ENCODE measurements around the gene CDH4.

CDH4 gene

DNA sequence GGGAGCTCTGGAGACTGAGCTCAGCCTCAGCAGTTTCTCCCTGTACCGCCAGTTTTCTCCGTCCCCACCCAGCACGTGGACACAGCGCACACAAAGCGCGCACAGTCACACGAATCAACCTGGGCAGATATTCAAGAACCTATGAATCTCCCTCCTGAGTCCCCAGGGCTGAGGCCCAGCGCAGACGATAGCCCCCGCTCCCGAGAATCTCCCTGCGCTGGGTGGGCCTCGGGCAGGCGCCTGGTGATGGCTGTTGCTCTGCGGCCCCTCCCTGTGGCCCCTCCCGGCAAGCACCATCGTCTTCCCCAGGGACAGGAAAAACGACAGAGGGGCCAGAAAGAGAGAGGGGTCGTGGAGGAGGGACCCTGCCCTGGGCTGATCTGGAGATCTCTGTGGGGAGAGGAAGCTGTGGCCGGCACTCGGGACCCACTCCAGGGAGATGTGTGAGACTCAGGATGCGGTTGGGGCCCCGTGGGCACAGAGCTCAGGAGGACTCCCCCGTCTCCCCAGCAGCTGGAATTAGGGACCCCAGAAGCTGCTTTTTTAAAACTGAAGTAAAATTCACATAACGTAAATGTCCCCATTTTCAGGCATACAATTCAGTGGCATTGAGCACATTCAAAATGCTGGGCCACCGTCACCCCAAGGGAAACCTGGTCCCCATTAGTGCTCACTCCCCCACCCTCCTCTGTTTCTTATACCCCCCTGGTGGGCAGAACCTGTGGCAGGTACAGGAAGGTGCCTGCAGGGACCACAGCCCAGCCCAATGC is 482.9 kb downstream of the CDH4 start:
- no peak for TF ChIP-seq CTCF (IDR thresholded peaks at IDR 0.05; ENCODE audit: control insufficient read depth, extremely low read depth, insufficient read depth)
- H3K4me3 ChIP-seq (ENCODE audit: low read depth, low read length) = no peak overlapping the region
- DNase-seq (ENCODE audit: low read depth) = no peak

DNA sequence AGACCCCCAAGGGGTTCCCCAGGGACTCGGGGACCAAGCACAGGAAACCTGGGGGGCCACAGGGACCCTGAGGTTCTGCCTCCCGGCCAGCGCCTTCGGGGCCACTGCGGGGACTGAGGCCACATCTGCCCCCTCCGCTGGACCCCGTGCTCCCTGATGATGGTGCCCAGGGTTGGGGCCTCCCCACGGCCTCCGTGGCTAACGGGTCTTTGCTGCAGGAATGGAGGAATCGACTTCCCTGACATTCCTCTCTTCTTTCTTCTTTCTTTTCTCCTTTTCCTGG is 483.4 kb downstream of the CDH4 start:
- no peak for DNase-seq (ENCODE audit: low read depth)
- H3K4me3 ChIP-seq (ENCODE audit: low read depth, low read length) = no peak overlapping the region
- TF ChIP-seq CTCF (IDR thresholded peaks at IDR 0.05; ENCODE audit: control insufficient read depth, extremely low read depth, insufficient read depth) = no peak

DNA sequence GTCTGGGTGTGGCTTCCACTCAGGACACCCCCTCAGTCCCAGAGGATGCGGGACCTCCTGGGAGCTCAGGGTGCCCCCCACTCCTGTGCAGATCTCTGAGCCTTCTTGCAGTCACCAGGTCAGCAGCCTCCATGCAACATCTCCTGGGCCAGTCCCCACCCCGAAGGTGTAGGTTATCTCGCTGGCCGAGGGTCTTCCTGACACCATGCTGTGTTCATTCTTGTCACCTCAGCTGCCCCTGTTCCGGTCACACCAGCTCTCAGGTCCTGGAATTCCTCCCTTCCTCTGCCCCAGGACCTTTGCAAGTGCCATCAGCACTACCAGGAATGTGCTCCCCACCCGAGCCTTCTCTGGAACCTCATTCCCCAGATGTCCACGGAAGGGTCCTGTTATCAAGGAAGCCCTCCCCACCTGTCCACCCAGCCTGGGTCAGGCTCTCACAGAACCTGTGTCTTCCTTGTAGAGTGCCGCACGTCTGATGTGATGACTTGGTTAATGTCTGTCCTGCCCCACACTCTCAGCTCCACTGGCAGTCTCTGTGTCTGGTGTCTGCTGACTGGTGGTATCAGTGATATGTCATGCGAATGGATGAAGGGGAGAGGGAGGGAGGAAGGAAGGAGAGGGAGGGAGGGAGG is 484.1 kb downstream of the CDH4 start:
- no peak for DNase-seq (ENCODE audit: low read depth)
- no peak for TF ChIP-seq CTCF (IDR thresholded peaks at IDR 0.05; ENCODE audit: control insufficient read depth, extremely low read depth, insufficient read depth)
- H3K4me3 ChIP-seq (ENCODE audit: low read depth, low read length) = no peak overlapping the region

GRCh38 chr20:61736751-61737310 is 484.8 kb downstream of the CDH4 start:
- DNase-seq (ENCODE audit: low read depth) = no peak
- TF ChIP-seq CTCF (IDR thresholded peaks at IDR 0.05; ENCODE audit: control insufficient read depth, extremely low read depth, insufficient read depth) = no peak
- no peak overlapping the region for H3K4me3 ChIP-seq (ENCODE audit: low read depth, low read length)

GRCh38 chr20:61737346-61737745 is 485.3 kb downstream of the CDH4 start:
- no peak for DNase-seq (ENCODE audit: low read depth)
- no peak overlapping the region for H3K4me3 ChIP-seq (ENCODE audit: low read depth, low read length)
- no peak for TF ChIP-seq CTCF (IDR thresholded peaks at IDR 0.05; ENCODE audit: control insufficient read depth, extremely low read depth, insufficient read depth)

GRCh38 chr20:61737812-61738443 is 485.9 kb downstream of the CDH4 start:
- H3K4me3 ChIP-seq (ENCODE audit: low read depth, low read length) = no peak overlapping the region
- TF ChIP-seq CTCF (IDR thresholded peaks at IDR 0.05; ENCODE audit: control insufficient read depth, extremely low read depth, insufficient read depth) = no peak
- DNase-seq (ENCODE audit: low read depth) = no peak

All from LNCaP clone FGC (cell line).